ENCODE results near the gene ANKRD13A.

DNA sequence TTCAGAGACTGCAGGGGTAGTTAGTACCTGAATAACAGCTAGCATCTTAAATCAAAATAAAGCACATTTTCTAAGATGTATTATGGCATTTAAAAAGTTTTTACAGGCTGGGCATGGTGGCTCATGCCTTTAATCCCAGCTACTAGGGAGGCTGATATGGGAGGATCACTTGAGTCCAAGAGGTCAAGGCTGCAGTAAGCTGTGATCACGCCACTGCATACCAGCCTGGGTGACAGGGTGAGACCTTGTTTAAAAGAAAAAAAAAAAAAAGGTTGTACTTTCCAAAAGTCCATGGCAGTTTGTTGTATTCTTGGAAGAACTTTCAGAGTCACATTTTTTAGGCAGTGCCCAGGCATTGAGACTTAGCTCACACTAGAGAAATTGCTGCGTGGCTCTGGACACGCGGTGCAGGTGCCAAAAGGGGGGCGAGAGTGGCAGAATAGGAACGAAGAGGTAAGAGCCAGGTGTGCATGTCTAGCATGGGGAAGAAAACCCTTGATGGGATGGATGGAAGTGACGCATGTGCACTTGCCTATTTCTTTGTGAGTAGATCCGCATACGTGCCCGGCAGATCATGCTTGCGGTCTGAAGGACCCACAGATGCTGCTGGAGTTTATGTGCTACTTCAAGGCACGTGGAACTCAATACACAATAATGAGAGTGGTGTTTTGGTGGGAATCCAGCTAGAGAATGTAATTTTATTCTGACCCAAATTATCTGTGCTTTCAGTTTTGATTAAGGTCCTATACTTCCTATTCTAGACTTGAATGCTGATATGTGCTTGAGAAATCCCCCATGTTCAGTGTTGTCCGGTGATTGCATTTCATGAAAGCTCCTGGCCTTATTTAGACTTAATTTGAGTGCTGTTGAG lies 11.9 kb downstream of the ANKRD13A start:
- TF ChIP-seq POLR2A (IDR thresholded peaks at IDR 0.05) = no peak
- TF ChIP-seq, protein P1, sequence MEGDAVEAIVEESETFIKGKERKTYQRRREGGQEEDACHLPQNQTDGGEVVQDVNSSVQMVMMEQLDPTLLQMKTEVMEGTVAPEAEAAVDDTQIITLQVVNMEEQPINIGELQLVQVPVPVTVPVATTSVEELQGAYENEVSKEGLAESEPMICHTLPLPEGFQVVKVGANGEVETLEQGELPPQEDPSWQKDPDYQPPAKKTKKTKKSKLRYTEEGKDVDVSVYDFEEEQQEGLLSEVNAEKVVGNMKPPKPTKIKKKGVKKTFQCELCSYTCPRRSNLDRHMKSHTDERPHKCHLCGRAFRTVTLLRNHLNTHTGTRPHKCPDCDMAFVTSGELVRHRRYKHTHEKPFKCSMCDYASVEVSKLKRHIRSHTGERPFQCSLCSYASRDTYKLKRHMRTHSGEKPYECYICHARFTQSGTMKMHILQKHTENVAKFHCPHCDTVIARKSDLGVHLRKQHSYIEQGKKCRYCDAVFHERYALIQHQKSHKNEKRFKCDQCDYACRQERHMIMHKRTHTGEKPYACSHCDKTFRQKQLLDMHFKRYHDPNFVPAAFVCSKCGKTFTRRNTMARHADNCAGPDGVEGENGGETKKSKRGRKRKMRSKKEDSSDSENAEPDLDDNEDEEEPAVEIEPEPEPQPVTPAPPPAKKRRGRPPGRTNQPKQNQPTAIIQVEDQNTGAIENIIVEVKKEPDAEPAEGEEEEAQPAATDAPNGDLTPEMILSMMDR (IDR thresholded peaks at IDR 0.05) = no peak

Data from sigmoid colon (tissue), 3 donors.